DND-41 (cell line): ENCODE measurements around the gene METAP1D.

Source experiments
- ATAC-seq: fragments of 200-7000 bp; cut with Tn5 transposase; 3 replicates; pipeline ENCODE4 v1.9.1; 2021; ENCODE audit warnings: low read depth; ENCODE audit not compliant: insufficient read depth
- DNase-seq: peaks from one replicate; pipeline ENCODE4 v3.0.0-alpha.2; 2020
- H2AFZ ChIP-seq: 2 replicates; pipeline ENCODE4 v1.6.0; 2012; ENCODE audit warnings: low read depth, low read length
- H3K27ac ChIP-seq: 2 replicates; pipeline ENCODE4 v1.5.1; 2012; ENCODE audit warnings: low read length, inconsistent platforms
- H3K27me3 ChIP-seq: fragments of 200-600 bp; sonication (generic); 2 replicates; pipeline ENCODE4 v1.6.0; 2012; ENCODE audit warnings: low read length, mild to moderate bottlenecking, inconsistent platforms; ENCODE audit not compliant: insufficient read depth, poor library complexity
- H3K36me3 ChIP-seq: 2 replicates; pipeline ENCODE4 v1.5.1; 2012; ENCODE audit warnings: low read length, inconsistent platforms; ENCODE audit not compliant: insufficient read depth
- H3K4me1 ChIP-seq: 2 replicates; pipeline ENCODE4 v1.5.1; 2012; ENCODE audit warnings: mild to moderate bottlenecking, low read length; ENCODE audit not compliant: insufficient read depth
- H3K4me2 ChIP-seq: 2 replicates; pipeline ENCODE4 v1.6.0; 2012; ENCODE audit warnings: mild to moderate bottlenecking, moderate library complexity, low read length, inconsistent platforms; ENCODE audit not compliant: insufficient read depth
- H3K4me3 ChIP-seq, 2 experiments: fragments of 200-600 bp in 1 of 2; shearing (Covaris generic) in 1 of 2; 2 replicates each; pipeline ENCODE4 v1.5.1; 2012 to 2016; ENCODE audit warnings: inconsistent platforms in 2 of 2, low read length in 2 of 2, mild to moderate bottlenecking in 2 of 2, low read depth in 1 of 2, moderate library complexity in 1 of 2
- H3K79me2 ChIP-seq: 2 replicates; pipeline ENCODE4 v1.6.0; 2012; ENCODE audit warnings: low read length, inconsistent platforms; ENCODE audit not compliant: insufficient read depth
- H3K9ac ChIP-seq: 2 replicates; pipeline ENCODE4 v1.6.0; 2012; ENCODE audit warnings: low read depth, mild to moderate bottlenecking, inconsistent platforms, low read length, moderate library complexity
- H3K9me3 ChIP-seq: 2 replicates; pipeline ENCODE4 v1.5.1; 2012; ENCODE audit warnings: low read length, moderate library complexity, mild to moderate bottlenecking, inconsistent platforms; ENCODE audit not compliant: insufficient read depth, severe bottlenecking
- H4K20me1 ChIP-seq: 2 replicates; pipeline ENCODE4 v1.6.0; 2012; ENCODE audit warnings: low read length; ENCODE audit not compliant: insufficient read depth
- EZH2 ChIP-seq: IDR thresholded peaks from 3 replicates; pipeline ENCODE4 v1.6.1; 2012; ENCODE audit warnings: borderline replicate concordance, low read depth, mild to moderate bottlenecking, moderate library complexity, low read length, inconsistent platforms; ENCODE audit not compliant: severe bottlenecking
- TF ChIP-seq, protein P1 (sequence below): IDR thresholded peaks from 2 replicates; pipeline ENCODE4 v1.5.1; 2012; ENCODE audit warnings: borderline replicate concordance, low read length, moderate library complexity, mild to moderate bottlenecking; ENCODE audit not compliant: poor library complexity, severe bottlenecking; ENCODE audit errors: extremely low read depth

The METAP1D gene

DNA sequence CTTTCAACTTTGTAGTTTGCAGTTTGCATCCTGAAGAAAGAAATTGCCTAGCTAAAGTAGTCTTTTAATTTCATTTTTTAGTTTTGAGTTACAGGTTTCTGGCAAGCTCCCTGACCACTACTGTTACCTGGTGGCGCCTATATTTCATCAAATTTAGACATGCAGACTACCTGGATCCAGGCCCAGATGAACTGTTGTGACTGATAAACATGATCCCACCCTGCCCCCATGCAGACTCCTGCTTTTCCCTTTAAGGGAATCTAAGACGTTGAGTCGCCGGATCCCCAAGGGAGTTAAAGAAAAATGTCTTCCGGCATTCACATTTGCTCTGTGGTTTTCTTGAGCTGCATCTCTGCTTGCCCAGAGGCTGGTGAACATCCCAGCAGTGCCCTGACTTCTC, 22.2 kb downstream of the METAP1D start:
- Histone ChIP-seq H3K9me3 (no peaks in the 10 kb centered on the region), H3K4me3 (no peak overlapping the region), H3K27me3 (no peaks in the 10 kb centered on the region), H3K79me2 (no peaks in the 10 kb centered on the region), H3K4me1 (no peaks in the 10 kb centered on the region), H3K36me3 (no peaks in the 10 kb centered on the region), H3K9ac (no peak overlapping the region), H4K20me1 (no peaks in the 10 kb centered on the region), H3K4me2 (no peak overlapping the region), H3K27ac (no peak overlapping the region), H2AFZ (no peak overlapping the region)
- no peak for DNase-seq
- TF ChIP-seq EZH2: no peak
- TF ChIP-seq, protein P1, sequence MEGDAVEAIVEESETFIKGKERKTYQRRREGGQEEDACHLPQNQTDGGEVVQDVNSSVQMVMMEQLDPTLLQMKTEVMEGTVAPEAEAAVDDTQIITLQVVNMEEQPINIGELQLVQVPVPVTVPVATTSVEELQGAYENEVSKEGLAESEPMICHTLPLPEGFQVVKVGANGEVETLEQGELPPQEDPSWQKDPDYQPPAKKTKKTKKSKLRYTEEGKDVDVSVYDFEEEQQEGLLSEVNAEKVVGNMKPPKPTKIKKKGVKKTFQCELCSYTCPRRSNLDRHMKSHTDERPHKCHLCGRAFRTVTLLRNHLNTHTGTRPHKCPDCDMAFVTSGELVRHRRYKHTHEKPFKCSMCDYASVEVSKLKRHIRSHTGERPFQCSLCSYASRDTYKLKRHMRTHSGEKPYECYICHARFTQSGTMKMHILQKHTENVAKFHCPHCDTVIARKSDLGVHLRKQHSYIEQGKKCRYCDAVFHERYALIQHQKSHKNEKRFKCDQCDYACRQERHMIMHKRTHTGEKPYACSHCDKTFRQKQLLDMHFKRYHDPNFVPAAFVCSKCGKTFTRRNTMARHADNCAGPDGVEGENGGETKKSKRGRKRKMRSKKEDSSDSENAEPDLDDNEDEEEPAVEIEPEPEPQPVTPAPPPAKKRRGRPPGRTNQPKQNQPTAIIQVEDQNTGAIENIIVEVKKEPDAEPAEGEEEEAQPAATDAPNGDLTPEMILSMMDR: no peak
- no peak for ATAC-seq

DNA sequence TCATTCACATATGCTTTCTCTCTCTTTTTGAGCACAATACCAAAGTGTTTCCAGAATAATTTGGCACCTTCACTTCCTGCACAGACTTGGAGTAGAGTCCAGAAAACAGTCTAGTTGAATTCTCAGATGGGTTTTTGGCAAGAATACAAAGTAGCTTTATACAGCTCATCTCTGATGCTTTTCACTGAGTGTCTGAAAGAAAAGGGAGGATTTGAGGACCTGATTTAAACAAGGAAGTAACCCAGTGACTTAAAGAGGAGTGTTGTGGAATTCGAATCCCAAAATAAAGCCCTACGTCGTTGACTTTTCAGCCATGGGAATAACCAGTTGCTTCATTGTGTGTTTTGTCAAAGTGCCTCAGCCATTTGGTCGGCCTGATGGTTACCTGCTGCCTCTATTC, 31.8 kb downstream of the METAP1D start:
- ATAC-seq (no peak), DNase-seq (no peak)
- H4K20me1 ChIP-seq: no peaks in the 10 kb centered on the region
- no peak overlapping the region for H3K4me2 ChIP-seq
- no peaks in the 10 kb centered on the region for H3K9me3 ChIP-seq
- no peak overlapping the region for H2AFZ ChIP-seq
- H3K4me1 ChIP-seq: no peaks in the 10 kb centered on the region
- no peaks in the 10 kb centered on the region for H3K36me3 ChIP-seq
- no peaks in the 10 kb centered on the region for H3K79me2 ChIP-seq
- H3K27me3 ChIP-seq: no peaks in the 10 kb centered on the region
- no peak overlapping the region for H3K9ac ChIP-seq
- no peak for TF ChIP-seq EZH2
- TF ChIP-seq, protein P1: no peak
- no peak overlapping the region for H3K27ac ChIP-seq
- no peak overlapping the region for H3K4me3 ChIP-seq

DNA sequence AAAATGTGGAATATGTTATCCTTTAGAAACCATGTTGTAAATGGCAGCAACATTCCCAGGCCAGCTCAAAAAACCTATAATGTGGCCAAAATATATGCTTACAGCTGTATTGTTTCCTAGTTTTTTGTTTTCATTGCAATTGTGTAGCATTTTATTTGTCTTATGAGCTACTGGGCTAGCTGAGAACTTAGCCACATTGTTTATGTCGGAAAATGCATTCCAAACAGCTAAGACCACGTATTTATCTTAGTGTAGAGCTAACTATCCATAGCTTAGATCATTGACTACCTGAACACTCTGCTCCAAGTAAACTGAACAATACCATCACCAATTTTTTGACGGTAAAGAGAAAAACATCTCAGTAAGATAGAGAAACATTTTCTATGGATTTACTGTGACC, 38.4 kb downstream of the METAP1D start:
- Histone ChIP-seq H4K20me1 (no peaks in the 10 kb centered on the region), H3K4me2 (no peak overlapping the region), H3K27ac (no peak overlapping the region), H3K36me3 (no peaks in the 10 kb centered on the region), H3K9me3 (no peaks in the 10 kb centered on the region), H3K27me3 (no peaks in the 10 kb centered on the region), H3K79me2 (no peaks in the 10 kb centered on the region), H3K4me3 (no peak overlapping the region), H3K4me1 (no peaks in the 10 kb centered on the region), H2AFZ (no peak overlapping the region), H3K9ac (no peak overlapping the region)
- TF ChIP-seq, protein P1: no peak
- no peak for TF ChIP-seq EZH2
- DNase-seq (no peak), ATAC-seq (no peak)

DNA sequence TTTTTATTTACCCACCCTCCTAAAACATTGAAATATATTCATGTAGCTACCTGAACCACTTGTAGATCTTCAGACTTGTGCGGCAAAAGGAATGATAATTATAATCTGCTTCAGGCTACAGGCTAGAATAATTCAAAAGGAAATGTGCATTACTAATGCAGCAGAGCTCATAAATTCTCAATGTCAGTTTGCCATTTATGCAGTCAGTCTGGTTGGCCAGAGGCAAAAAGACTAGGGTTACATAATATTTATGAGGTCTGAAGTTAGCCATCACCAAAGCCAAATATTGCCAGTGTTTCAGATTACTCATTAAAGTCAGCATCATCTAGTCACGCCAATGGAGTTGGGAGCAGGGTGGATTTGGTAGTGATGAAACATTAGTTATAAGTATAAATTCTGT, 38.9 kb downstream of the METAP1D start:
- Histone ChIP-seq H3K4me2 (no peak overlapping the region), H3K9ac (no peak overlapping the region)

More for the DNA sequence above, 38.9 kb downstream of the METAP1D start:
- Histone ChIP-seq H3K36me3 (no peaks in the 10 kb centered on the region), H2AFZ (no peak overlapping the region), H3K27me3 (no peaks in the 10 kb centered on the region), H4K20me1 (no peaks in the 10 kb centered on the region), H3K9me3 (no peaks in the 10 kb centered on the region), H3K79me2 (no peaks in the 10 kb centered on the region), H3K4me1 (no peaks in the 10 kb centered on the region), H3K4me3 (no peak overlapping the region), H3K27ac (no peak overlapping the region)
- TF ChIP-seq EZH2: no peak
- TF ChIP-seq, protein P1: no peak
- no peak for ATAC-seq
- no peak for DNase-seq
